MM.1S (cell line): ENCODE measurements around the gene BOC.

ENCODE experiments used
- DNase-seq: peaks from one replicate; pipeline ENCODE4 v3.0.0-alpha.2; 2015
- H2AFZ ChIP-seq: fragments of 300-600 bp; sonication (generic); 2 replicates; pipeline ENCODE4 v1.6.0; 2016; ENCODE audit warnings: antibody characterized with exemption, low read length
- H3F3A ChIP-seq: fragments of 300-600 bp; sonication (generic); 2 replicates; pipeline ENCODE4 v1.6.1; 2016; ENCODE audit warnings: mild to moderate bottlenecking, antibody characterized with exemption, low read length, moderate library complexity, mixed read lengths; ENCODE audit not compliant: insufficient read depth
- H3K27ac ChIP-seq: fragments of 300-600 bp; sonication (generic); 2 replicates; pipeline ENCODE4 v1.5.1; 2016; ENCODE audit warnings: mild to moderate bottlenecking, low read length
- H3K27me3 ChIP-seq: fragments of 300-600 bp; sonication (generic); replicated peaks from 2 replicates; pipeline ENCODE4 v1.6.0; 2016; ENCODE audit warnings: low read length; ENCODE audit not compliant: insufficient read depth
- H3K36me3 ChIP-seq: fragments of 300-600 bp; sonication (generic); replicated peaks from 2 replicates; pipeline ENCODE4 v1.6.1; 2016; ENCODE audit warnings: mild to moderate bottlenecking, low read length, mixed read lengths; ENCODE audit not compliant: insufficient read depth
- H3K4me1 ChIP-seq: fragments of 300-600 bp; sonication (generic); 2 replicates; pipeline ENCODE4 v1.6.1; 2016; ENCODE audit warnings: low read length, mixed read lengths
- H3K4me2 ChIP-seq: fragments of 300-600 bp; sonication (generic); 2 replicates; pipeline ENCODE4 v1.6.0; 2016; ENCODE audit warnings: low read depth, low read length
- H3K4me3 ChIP-seq: fragments of 300-600 bp; sonication (generic); 2 replicates; pipeline ENCODE4 v1.5.1; 2016; ENCODE audit warnings: low read length, mixed read lengths
- H3K79me2 ChIP-seq: fragments of 300-600 bp; sonication (generic); 2 replicates; pipeline ENCODE4 v1.6.1; 2016; ENCODE audit warnings: mixed run types, low read length, mixed read lengths
- H3K9ac ChIP-seq: fragments of 300-600 bp; sonication (generic); 2 replicates; pipeline ENCODE4 v1.6.1; 2016; ENCODE audit warnings: low read length, mixed read lengths
- H3K9me2 ChIP-seq: fragments of 300-600 bp; sonication (generic); replicated peaks from 2 replicates; pipeline ENCODE4 v1.6.1; 2016; ENCODE audit warnings: mild to moderate bottlenecking, low read length, mixed read lengths; ENCODE audit not compliant: insufficient read depth
- H3K9me3 ChIP-seq: fragments of 300-600 bp; sonication (generic); replicated peaks from 2 replicates; pipeline ENCODE4 v1.6.1; 2016; ENCODE audit warnings: mild to moderate bottlenecking, low read length, mixed read lengths; ENCODE audit not compliant: insufficient read depth
- H4K20me1 ChIP-seq: fragments of 300-600 bp; sonication (generic); 2 replicates; pipeline ENCODE4 v1.6.1; 2016; ENCODE audit warnings: mild to moderate bottlenecking, low read length, moderate library complexity, mixed read lengths; ENCODE audit not compliant: insufficient read depth
- CTCF ChIP-seq: fragments of 300-600 bp; sonication (generic); IDR thresholded peaks from 2 replicates; pipeline ENCODE4 v1.5.1; 2016; ENCODE audit warnings: antibody characterized with exemption, low read length, mixed read lengths
- EZH2 ChIP-seq: fragments of 300-600 bp; sonication (generic); optimal IDR thresholded peaks from 2 replicates; pipeline ENCODE3; 2017; ENCODE audit warnings: low read depth, mild to moderate bottlenecking, antibody characterized with exemption, low read length, mixed read lengths
- EZH2phosphoT487 ChIP-seq: fragments of 300-600 bp; sonication (generic); IDR thresholded peaks from 2 replicates; pipeline ENCODE4 v1.6.1; 2018; ENCODE audit warnings: antibody characterized with exemption, low read length

The BOC gene

GRCh38 chr3:113173102-113173501 lies 38.3 kb upstream of the BOC start:
- Histone ChIP-seq H3K4me1 (no peaks in the 10 kb centered on the region), H4K20me1 (no peaks in the 10 kb centered on the region), H3K36me3 (no peaks in the 10 kb centered on the region), H3K79me2 (no peaks in the 10 kb centered on the region), H3K9ac (no peak overlapping the region), H3K4me2 (no peak overlapping the region), H3K4me3 (no peak overlapping the region), H3F3A (no peaks in the 10 kb centered on the region), H3K27me3 (no peaks in the 10 kb centered on the region), H2AFZ (no peak overlapping the region), H3K9me2 (no peaks in the 10 kb centered on the region), H3K27ac (no peak overlapping the region), H3K9me3 (no peaks in the 10 kb centered on the region)
- TF ChIP-seq EZH2 (no peak), EZH2phosphoT487 (no peak), CTCF (no peak)
- DNase-seq: no peak

DNA sequence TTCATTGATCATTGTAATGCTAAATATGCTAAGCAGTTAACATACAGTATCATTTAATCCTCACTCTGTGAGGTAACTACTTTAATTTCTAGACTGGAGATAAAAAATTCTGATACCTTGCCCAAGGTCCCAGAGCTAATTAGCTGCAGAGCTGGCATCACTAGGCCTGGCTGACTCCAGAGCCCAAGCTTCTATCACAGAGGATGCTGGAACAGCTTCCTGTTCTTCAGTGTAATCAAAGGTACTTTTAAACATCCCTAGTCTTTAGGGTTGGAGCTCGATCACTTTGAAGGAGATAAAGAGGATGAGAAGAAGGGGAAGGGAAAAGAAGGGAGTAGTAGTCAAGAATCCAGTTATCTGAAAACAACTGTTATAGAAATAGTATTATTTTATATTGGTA lies 37.1 kb upstream of the BOC start:
- H2AFZ ChIP-seq: no peak overlapping the region
- no peaks in the 10 kb centered on the region for H3K9me2 ChIP-seq
- no peak for DNase-seq
- no peak overlapping the region for H3K27ac ChIP-seq
- no peaks in the 10 kb centered on the region for H3K79me2 ChIP-seq
- H4K20me1 ChIP-seq: no peaks in the 10 kb centered on the region
- no peaks in the 10 kb centered on the region for H3F3A ChIP-seq
- TF ChIP-seq EZH2 (no peak), EZH2phosphoT487 (no peak), CTCF (no peak)
- H3K4me1 ChIP-seq: no peaks in the 10 kb centered on the region
- no peaks in the 10 kb centered on the region for H3K36me3 ChIP-seq
- no peaks in the 10 kb centered on the region for H3K27me3 ChIP-seq
- no peak overlapping the region for H3K9ac ChIP-seq
- H3K4me3 ChIP-seq: no peak overlapping the region
- H3K9me3 ChIP-seq: no peaks in the 10 kb centered on the region
- H3K4me2 ChIP-seq: no peak overlapping the region

- no peaks in the 10 kb centered on the region for H3K4me1 ChIP-seq
- no peaks in the 10 kb centered on the region for H3K36me3 ChIP-seq
- no peak for DNase-seq
- no peaks in the 10 kb centered on the region for H3K27me3 ChIP-seq
- H3K9ac ChIP-seq: no peak overlapping the region
- no peaks in the 10 kb centered on the region for H3K9me3 ChIP-seq
- no peak overlapping the region for H3K4me3 ChIP-seq
- H3K9me2 ChIP-seq: no peaks in the 10 kb centered on the region
- H3F3A ChIP-seq: no peaks in the 10 kb centered on the region
- TF ChIP-seq EZH2phosphoT487: no peak
- no peak for TF ChIP-seq EZH2
- no peak for TF ChIP-seq CTCF
- H3K27ac ChIP-seq: no peak overlapping the region
- no peaks in the 10 kb centered on the region for H4K20me1 ChIP-seq
- no peak overlapping the region for H2AFZ ChIP-seq
- H3K4me2 ChIP-seq: no peak overlapping the region
- H3K79me2 ChIP-seq: no peaks in the 10 kb centered on the region
Measured at GRCh38 chr3:113174801-113175485, 36.4 kb upstream of the BOC start.
